GM04504 (cell line): Measurements from ENCODE around the gene RPL23.

Experiments
- DNase-seq: peaks from one replicate; pipeline ENCODE4 v3.0.0-alpha.2; 2012; ENCODE audit warnings: low read depth

Gene RPL23

DNA sequence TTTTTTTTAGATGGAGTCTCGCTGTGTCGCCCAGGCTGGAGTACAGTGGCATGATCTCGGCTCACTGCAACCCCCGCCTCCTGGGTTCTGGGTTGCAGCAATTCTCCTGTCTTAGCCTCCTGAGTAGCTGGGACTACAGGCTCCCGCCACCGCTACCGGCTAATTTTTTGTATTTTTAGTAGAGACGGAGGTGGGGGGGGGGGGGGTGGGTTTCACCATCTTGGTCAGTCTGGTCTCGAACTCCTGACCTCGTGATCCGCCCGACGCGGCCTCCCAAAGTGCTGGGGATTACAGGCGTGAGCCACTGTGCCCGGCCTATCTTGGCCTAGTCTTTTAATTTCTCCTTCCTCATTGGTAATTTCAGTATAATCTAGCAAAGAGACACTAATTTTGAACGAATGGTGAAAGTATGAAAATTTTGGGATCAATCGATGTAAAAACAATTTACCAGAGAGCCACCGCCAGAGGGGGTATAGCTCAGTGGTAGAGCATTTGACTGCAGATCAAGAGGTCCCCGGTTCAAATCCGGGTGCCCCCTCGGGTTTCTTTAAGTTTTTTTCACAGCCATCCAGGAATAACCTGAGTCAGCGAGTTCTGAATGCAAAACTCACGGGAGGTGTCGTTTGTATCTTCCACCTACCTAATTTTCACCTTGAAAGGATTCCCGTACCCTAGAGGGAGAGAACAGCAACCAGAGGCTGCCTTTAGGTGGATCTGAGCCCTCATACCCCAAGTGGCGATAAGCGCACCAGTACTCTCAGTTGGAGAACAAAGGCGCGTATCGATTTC lies 13.9 kb upstream of the RPL23 start:
- peak; percentile 37 for DNase-seq

GRCh38 chr17:38864636-38865398 lies 11.3 kb upstream of the RPL23 start:
- DNase-seq, result no peak

DNA sequence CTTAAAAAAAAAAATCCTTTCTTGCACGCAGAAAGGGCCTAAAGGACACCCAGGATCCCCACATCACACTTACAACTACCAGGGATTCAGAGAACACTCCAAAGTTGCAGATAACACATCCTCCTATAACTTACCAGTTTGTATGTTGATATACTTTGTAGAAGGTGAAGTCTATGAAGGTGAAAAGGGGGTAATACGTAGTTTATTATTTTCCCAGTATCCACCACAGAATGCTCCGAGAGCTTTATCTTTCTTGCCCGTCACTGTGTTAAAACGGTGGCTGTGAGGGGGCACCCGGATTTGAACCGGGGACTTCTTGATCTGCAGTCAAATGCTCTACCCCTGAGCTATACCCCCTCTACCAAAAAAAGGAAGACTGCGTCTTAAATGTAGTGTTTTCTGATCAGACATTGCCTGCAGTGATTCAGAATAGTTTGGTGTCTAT lies 7.9 kb upstream of the RPL23 start:
- no peak for DNase-seq

DNA sequence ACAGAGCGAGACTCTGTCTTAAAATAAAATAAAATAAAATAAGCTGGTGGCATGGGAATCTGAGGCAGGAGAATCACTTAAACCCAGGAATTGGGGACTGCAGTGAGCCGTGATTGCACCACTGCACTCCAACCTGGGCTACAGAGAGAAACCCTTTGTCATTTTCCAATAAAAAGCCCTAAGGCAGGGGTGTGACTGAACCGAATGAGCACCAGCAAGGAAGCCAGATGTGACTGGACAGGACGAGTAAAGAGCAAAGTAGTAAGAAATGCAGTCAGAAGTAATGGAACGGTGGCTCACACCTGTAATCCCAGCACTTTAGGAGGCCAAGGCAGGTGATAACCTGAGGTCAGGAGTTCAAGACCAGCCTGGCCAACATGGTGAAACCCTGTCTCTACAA lies 3.8 kb upstream of the RPL23 start:
- no peak for DNase-seq

- peak; percentile 75 for DNase-seq
These were observed 1.7 kb upstream of the RPL23 start for GRCh38 chr17:38855101-38855714.

DNA sequence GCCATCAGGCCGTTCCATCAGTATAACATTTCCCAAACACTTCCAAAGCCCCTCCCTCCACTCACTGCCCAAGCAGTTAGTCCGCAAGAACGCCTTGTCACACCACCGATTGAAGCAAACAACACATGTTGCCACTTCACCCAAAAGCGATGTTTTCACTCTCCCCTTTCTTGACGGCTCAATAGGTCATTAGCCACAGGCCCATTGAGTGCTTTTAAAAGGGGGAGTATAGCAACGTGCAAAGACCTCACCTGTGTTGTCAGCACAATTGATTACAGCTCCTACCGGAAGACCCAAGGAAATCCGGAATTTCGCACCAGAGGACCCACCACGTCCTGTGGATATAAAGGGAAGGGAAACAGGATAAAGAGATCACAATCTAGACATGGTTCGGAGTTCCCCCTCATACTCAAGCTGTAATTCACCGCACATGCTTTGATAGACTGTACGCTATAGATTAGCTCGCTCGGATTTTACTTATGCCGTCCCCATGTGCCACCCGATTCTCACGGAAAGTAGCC lies 690 bp downstream of the RPL23 start:
- no peak for DNase-seq

- no peak for DNase-seq
These were observed 2.1 kb downstream of the RPL23 start for GRCh38 chr17:38851434-38851833.

- DNase-seq, result no peak
These were observed 3.1 kb downstream of the RPL23 start for GRCh38 chr17:38850374-38850773.

GRCh38 chr17:38848939-38849605 lies 4.4 kb downstream of the RPL23 start:
- DNase-seq, result no peak

DNA sequence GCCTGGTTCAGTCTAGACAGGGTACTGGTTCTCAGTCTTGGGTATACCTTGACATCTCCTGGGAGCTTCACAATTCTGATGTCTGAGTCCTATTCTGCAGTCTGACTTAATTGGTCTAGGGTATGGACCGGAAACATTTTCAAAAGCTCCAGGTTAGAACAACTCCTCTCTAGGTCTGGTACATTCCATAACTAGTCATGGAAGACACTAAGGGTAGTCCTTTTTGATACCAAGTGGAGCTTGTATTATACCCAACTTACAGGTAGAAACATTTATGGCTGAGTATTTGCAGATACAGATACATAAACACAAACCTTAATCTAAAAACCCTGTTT lies 5.0 kb downstream of the RPL23 start:
- no peak for DNase-seq

- no peak for DNase-seq
These were observed 9.2 kb downstream of the RPL23 start for GRCh38 chr17:38844261-38844757.

DNA sequence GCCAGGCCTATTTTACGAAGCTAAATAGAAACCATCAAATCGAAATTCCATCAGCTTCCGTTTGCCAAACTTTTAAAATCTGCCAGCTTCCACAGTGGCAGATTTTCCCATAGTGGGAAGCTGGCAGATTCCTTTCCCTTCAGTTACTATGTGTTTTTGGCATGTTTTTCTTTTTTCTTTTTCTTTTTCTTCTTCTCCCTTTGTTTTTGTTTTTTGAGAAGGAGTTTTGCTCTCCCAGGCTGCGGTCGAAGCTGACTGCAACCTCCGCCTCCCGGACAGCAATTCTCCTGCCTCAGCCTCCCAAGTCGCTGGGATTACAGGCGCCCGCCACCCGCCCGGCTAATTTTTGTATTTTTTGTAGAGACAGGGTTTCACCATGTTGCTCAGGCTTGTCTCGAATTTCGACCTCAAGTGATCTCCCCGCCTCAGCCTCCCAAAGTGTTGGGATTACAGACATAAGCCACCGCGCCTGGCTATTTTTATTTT lies 27.7 kb downstream of the RPL23 start:
- DNase-seq, result no peak

DNA sequence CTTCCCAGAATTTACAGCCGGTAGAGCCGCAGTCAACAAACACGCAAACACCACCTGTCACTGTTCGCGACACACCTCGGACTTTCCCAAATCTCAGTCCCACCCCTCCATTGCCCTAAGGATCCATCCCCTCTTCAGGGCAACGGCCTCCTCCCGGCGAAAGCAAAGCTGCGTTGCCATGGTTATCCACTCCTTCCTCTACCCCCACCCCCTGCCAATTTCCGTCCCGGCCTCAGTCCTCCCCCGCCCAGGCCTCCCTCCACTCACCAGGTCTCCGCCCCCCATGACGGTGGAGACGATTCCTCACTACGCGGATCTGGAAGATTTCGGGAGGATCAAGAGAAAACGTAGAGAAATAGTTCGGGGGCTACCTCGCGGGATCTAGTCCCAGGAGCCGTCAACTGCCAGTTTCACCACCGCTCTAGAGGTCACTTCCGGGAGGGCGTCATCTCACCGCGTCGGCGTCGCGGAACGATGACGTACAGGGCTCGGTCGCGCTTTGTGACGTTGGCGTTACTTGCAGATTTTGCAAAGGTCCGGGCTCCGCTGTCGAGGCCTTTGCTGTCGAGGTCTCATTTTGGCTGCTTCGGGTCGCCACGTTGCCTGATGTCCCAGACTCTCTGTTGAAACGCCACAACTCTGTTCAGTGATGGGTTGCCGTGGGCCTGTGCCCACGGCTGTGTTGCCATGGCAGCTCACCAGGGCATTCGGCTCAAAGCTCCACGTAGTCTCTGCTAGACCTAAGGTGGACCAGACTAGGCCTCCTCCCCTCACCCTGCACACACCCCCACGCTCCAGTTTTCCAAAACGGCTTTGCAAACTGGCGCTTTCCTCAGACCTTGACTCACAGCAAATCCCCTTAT lies 28.4 kb downstream of the RPL23 start, which contains the start of gene CWC25:
CWC25 (minus strand) TSS at position 423 of the 863 bp plus-strand sequence; CDS start at position 285, 138 bp downstream.
- peak; percentile 89 for DNase-seq

- DNase-seq, result no peak
These were observed 37.8 kb downstream of the RPL23 start for GRCh38 chr17:38815576-38816193.

DNA sequence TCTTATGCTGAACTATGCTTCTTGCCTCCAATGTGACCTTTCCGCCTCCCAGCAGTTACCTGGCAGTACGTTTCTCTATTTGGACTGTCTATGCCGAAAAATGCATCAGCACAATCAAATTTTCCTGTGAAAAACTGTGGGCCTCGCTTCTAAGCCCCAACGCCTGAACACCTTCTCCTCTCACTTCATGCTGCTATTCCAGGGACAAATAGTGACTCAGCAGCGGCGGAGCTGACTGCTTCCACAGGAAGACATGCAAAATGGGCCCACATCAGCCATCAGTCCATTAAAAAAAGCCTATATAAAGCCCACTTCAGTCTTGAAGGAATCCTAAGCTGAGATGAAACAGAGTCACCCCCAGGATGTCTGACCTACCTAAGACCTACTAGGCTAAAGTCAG lies 43.7 kb downstream of the RPL23 start:
- no peak for DNase-seq

DNA sequence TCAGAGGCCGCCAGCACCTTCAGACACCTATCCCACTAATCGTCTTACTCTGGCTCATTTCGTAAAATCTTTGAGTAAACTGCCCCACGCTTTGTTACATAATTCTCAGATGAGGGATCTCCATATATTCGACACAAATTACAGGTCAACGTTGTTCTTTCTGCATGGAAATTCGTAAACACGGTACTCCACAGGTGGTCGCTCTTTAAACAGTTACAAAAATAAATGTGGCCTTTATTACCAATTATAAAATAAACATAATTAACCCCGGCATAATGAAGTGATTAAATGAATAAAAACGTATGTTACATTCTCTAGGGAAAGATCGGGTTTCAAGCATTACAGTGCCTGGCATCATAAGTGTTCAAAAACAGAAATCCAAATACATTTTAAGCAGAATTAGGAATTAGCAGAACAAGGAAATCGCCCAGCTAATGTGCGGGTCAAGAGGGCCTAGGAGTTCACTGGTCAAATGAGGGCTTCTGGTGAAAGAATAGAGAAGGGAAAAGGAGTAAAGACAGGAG lies 53.2 kb downstream of the RPL23 start:
- DNase-seq, result no peak

- DNase-seq, result peak; percentile 96
These were observed 53.9 kb downstream of the RPL23 start, which contains the start of gene PIP4K2B for GRCh38 chr17:38799501-38800236. TSS of gene PIP4K2B (minus strand) at chr17:38799556. CDS start at chr17:38799424, 132 bp downstream.

- DNase-seq, result no peak
These were observed 54.7 kb downstream of the RPL23 start for GRCh38 chr17:38798614-38799500.
